Fibroblast of the conjunctiva (primary cell): ENCODE measurements around the gene SRPK3.

ENCODE experiments used
- DNase-seq: peaks from one replicate; pipeline ENCODE4 v3.0.0-alpha.2; 2010; ENCODE audit warnings: low read depth

SRPK3 gene

DNA sequence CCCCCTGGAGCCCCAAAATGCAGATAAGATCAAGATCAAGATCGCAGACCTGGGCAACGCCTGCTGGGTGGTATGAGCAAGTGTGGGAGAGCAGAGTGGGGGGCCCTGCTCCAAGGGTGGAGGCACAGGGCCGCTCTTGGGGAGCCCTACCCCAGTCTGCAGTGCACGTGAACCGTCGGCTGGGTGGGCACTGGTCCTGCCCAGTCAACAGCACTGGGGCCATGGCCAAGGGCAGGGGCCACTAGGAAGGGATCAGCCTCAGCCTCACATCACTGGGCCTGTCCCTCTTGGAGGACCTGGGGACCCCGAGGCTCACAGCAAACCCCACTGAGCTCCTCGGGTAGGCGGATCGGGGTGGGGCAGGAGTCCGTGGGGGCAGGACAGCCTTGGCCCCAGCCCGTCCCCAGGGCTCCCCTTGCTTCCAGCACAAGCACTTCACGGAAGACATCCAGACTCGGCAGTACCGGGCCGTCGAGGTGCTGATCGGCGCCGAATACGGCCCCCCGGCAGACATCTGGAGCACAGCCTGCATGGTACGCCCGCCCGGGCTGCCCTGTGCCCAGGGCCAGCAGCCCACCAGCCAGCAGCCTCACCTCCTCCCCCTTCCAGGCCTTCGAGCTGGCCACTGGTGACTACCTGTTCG is 3.6 kb downstream of the SRPK3 start:
- no peak for DNase-seq

DNA sequence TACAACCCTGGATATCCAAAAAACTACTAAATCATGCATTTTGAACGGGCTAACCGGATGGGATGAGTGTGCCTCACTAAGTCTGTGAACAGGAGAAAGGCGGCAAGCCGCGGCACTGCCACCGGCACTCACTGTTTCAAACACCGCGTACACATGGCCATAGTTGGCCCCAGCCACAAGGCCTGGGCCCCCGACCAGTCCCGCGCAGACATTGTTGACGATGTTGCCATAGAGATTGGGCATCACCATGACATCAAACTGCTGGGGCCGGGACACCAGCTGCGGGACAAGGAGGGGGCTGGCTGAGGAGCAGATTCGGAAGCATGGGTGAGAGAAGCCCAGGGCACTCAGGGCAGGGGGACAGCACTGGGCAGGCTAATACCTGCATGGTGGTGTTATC is 5.8 kb downstream of the SRPK3 start:
- DNase-seq = no peak

DNA sequence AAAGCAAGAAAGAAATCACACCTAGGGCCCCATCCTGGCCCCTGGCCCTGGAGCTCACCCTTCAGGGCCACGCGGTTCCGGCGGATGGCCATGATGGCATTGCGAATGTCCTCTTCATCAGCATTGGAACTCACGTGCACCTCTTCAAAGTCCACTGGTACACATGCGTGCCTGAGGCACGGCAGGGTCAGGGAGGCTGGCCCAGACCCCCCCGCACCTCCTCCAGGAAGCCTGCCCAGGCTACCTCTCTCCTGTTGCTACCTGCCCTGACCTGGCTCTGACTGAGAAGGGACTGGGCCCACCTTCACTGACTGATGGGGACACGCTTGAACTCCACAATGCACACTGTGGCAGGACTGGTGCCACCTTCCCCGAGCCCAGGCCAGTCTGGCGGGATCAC is 8.8 kb downstream of the SRPK3 start:
- DNase-seq = no peak

DNA sequence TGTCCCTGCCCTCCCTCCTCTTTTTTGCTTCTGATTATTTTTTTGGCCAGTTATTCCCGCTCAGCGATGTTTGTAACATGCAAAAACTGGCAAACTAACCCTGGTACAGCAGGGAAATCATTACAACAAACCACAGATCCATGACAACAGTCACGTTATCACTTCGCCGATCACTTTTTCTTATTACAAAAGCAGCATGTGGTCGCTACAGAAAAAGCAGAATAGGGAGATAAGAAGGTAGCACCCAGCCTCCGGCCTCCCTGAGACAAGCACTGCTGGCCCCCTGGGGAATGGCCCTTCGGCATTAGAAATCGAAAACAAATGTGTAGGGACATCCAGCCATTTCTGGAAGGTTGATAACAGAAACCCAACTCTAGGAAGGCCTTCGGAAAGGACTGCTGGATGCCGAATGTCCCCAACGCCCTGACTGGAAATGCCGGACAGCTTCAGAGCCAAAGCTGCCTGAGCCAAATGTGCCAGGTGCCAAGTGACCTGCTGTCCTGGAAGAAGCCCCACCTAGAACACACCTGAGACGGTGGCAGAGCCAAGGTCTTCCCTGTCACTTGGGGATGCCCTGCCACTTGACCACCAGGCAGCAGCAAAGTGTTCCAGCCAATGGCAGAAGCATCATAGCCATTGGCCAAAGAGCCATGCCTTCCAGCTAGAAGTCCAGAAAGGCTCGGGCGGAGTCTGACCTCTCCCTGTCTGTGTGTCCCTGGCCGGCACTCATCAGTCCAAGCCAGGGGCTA is 10.4 kb downstream of the SRPK3 start:
- no peak for DNase-seq

DNA sequence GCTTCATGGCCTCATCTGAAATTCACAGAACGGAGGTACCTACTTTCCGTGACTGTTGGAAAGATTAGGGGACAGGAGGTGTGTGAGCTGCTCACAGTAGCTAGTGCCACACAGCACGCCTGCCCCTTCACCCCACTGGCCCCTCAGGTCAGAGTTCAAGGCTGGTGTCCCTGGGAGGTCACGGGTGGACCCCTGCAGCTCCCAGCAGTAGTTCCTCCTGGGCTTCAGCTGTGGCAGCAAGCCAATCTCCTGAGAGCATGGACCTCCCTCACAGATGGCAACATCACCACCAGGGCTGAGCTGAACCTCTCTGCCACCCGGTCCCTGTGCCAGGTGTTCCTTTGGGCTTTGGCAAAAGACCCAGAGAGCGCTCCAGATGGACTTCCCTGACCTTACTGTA is 11.5 kb downstream of the SRPK3 start:
- DNase-seq = no peak

DNA sequence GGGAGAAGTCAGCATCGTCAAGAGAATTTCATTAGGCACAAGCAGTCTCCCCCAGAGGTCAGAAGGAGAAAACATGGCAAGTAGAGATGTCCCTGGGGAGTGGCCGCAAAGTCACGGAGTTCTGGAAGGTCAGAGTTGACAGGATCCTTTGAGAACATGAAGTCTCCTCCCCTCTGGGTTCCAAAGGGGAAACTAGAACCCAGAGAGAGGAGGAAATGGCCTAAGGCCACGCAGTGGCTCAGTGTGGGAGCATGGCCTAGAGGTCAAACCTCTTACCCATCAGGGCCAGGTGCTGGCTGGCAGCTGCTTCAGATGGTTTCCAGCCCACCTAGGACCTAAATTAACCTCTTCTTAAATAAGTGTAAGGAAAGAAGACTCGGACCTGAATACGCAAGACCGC is 12.4 kb downstream of the SRPK3 start:
- no peak for DNase-seq

DNA sequence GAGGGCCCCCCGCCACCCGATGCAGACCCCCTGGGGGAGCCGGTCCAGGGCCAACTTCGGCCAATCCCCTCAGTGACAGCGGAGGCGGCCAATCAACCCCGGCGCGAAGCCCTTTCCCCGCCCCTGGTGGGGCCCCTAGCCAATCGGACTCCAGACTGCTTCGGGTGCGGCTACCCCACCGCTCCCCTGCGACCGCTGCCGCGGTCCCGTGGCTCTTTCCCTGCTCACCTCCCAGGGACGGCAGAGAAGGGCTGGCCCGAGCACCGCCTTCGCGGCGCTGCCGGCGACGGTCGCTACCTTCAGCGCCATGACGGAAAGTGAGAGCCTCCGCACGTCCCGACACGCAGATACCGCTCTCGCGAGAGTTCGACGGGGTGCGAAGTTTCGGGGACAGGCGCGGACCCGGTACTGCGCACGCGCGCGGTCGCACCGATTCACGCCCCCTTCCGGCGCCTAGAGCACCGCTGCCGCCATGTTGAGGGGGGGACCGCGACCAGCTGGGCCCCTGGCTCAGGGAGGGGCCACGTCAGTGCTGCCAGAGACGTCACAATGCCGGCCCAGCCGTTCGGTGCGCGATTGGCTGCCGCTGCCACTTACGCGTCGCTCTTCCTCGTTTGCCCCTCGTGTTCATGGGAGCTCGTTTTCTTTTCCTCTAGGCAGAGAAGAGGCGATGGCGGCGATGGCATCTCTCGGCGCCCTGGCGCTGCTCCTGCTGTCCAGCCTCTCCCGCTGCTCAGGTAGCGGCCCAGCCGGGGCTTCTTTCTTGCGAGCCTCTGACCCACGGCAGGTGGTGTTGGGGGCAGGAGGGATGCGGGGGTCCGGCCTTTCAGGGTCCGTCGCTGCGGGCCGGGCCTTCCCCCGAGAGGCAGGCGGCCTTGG is 13.4 kb downstream of the SRPK3 start, which contains the start of the genes IDH3G and SSR4:
TSS of gene IDH3G (minus strand) at position 358 of the 879 bp plus-strand sequence. CDS start at position 309, 49 bp downstream.
TSS of gene SSR4 (plus strand) at position 651 of the 879 bp plus-strand sequence. CDS start at position 671, 20 bp downstream.
- DNase-seq = peak; percentile 94

DNA sequence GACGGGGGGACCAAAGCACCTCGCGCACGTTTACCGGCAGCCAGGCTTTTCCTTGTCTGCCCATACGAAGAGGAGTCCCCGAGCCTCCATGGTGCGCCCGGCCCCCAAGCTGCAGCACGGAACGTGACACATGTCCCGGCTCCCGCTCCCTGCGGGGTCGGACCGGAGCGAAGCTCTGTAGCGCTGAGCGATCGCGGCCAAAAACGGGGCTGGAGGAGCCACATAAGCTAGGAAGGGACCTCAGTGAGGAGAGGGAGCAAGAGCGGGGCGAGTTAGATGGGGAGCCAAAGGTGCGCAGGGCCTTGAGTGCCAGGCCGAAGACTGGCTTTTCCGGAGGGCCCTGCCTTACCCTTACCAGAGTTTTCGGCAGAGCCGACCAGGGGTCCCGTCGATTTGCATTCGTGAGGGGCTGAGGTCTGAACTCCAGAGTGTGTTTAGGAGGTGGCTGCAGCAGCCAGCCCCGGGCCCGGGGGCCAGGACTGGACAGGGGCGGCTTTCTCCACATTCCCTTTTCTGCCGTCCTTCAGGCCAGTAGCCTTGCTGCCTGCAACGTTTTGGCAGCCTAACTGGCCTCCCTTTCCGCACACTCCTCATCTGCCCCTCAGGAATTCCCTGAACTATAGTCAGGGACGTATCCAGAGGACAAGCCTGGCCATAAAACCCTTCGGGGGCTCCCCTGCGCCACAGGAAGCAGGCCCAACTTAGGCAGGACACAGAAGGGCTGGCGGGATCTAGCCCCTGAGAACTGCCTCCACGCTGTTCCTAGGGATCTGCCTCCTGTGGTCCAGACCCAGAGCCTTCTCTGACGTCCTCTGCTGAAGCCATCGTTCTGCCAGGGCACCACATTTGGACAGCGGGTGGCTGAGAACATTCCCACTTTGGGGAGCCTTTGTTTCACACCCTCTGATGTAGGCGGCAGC is 14.3 kb downstream of the SRPK3 start:
- no peak for DNase-seq

DNA sequence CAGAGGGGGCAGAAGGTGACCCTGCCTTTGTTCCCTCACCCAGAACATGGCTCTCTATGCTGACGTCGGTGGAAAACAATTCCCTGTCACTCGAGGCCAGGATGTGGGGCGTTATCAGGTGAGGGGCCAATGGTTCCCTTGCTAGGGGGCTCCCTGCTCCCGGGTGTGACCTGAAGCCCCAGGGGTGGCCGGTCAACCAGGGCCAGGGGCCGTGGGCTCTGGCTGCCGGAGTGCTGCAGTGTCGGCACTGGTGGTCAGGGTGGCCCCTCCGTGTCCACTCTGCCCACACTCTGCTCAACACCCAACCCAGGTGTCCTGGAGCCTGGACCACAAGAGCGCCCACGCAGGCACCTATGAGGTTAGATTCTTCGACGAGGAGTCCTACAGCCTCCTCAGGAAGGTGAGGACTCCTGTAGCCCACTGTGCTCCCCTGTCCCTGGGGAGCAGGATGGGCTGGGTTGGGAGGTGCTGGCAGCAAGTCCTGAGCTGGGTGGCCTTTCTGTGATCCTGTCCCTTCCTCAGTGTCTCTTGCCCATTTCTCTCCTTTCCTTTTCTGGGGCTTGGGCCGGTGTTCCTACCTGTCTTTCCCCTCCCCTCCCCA is 16.7 kb downstream of the SRPK3 start:
- DNase-seq = no peak

DNA sequence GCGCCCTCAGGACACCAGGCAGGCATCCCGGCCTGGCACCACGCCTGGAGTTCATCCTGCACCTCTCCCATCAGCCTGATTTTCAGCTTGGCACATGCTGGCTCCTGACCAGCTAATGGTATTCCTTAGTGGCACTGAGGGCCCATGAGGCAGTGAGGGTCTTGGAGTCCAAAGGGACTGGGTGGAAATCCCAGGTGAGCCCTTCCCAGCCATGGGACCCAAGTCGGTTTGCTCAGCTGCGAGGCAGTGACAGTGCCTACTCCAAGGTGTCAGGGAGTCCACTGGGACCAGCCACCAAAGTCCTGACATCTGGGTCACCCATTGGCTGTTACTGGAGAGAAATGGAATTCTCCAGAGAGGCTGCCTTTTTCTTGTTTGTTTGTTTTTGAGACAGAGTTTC is 18.5 kb downstream of the SRPK3 start:
- DNase-seq = no peak

DNA sequence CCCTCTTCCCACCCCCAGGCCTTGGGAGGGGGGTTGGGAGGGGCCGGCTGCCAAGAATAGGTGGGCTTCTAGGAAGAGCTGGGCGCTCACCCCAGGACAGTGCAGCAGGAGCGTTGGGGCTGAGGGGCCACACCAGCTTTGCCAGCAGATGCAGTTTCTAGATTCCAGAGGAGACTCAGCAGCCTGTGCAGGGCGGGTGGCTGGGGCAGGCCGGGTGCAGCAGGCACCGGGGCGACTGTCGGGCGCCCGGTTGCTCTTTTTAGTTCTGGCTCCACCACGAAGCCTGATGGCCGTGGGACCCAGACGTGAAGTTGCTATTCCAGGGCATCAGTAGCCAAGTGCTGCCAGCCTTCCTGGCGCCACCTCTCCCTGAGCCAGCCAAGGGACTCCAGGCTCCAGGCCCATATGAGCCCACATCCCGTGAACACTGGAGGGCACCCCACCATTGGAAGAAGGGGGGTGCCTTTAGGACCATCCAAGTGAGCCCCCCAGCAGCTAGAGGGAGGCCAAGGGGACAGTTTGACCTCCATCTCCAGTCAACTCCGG is 19.4 kb downstream of the SRPK3 start:
- DNase-seq = no peak

DNA sequence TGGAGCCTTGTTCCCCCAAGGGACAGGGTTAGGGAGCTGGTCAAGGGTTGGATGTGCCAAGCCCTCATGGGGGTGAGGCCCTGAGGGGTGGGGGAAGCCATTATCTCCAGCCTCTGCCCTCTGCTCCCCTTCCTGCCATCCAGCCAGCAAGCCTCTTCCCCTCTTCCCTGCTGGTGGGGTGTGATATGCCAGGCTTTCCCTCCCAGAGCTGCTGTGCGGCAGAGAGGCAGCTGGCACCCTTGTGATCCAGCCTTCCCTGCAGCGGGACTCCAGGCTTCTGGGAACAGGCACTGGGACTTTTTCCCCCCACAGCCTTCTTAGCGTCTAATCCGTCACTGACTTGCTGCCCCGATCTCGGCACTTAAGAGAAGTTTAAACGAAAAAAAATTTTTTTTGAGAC is 19.9 kb downstream of the SRPK3 start:
- DNase-seq = no peak

DNA sequence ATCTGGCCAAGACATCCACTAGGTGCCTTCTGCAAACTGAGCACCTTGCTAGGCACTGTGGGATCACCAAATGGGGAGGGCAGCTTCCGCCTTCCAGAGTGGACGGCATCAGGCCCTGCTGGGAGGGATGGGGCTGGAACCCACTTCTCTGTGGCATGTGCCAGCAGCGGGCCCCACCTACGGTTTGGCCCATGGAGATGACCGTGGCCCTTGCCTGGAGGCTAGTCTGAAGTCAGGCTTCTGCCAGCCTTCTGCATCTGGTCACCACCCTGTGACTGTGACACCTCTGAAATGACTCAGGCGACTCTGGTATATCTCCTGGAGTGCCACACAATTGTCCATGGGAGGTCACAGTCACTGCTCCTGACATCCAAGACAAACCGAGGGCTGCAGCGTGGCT is 20.8 kb downstream of the SRPK3 start:
- no peak for DNase-seq

DNA sequence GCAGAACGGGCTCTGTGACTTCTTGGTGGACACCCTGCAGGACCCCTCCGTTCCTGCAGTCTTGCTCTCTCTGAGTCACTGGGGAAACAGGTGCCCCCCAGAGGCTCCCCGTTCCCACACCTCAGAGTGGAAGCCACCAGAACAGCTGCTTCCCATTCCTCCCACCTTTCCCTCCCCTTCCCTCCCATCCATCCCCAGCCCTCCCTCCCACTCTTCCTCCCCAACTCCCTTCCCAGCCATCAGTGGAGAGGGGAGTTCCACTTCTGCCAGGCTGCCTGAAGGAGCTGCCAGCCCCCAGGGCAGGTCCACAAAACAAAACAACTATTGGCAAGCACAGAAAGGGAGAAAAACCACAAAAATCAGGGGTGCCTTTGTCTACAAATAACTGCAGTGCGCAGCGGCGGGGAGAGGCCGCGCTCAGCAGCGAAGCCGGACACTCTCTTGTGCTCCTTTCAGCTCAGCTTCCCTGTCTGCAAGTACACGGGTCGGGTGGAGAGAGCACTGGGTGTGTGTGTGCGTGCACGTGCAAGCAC is 21.7 kb downstream of the SRPK3 start:
- DNase-seq = no peak

DNA sequence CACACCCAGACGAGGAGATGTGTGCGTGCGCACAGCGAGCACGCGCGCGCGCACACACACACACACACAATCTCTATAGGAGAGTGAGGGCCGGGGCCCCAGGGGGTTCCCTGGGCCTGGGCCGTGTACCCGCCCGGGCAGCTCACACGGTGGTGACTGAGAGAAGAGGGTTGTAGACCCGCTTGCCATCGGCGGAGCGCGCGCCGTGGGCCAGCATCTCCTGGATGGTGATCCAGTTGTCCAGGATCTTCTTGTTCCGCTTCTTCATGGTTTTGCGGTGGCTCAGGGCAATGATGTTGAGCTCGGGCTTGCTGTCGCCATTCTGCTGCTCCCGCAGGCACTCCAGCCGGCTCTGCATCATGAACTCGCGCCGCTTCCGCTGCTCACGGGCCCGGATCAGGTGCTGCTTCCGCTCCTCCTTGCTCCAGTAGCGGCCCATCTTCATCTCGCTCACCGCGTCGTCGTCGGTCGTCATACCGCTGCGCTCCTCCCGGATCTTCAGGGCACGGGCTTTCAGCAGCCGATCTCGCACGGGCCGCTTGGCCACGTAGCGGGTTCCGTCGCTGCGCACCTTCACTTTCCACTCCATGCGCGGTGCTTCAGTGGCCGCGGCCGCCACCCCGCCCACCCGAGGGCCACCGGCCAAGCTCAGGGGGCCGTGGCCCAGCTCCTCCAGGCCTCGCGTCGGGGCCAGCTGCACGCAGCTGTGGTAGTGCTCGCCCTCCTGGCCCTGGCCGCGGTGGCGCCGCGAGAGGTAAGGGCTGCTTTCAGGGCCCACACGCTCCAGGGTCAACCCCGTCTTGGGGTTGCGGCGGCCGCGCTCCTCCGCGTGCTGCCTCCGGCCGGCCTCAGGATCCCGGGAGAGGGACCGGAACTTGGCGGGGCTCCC is 22.6 kb downstream of the SRPK3 start:
- DNase-seq = no peak

DNA sequence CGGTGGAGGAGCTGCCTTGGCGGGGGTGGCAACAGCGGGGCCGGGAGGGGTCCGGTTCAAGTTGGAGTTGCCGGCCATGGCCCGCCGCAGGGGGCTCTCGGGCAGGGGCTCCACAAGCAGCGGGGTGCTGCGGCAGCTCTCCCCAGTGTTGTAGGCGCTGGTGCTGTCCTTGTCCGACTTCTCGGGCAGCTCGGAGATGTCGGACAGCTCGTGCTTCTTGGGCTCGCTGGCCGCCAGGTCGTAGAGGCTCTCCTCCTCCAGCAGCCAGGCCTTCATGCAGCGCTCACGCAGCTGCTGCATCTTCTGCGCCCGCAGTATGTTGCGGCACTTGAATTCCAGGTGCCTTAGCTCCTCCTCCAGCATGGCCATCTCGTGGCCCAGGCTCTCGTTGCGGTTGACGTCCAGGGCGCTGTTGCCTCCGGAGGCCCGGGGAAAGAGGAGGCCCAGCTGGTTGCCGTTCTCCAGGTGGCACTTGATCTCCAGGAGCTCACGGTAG is 23.3 kb downstream of the SRPK3 start:
- no peak for DNase-seq

DNA sequence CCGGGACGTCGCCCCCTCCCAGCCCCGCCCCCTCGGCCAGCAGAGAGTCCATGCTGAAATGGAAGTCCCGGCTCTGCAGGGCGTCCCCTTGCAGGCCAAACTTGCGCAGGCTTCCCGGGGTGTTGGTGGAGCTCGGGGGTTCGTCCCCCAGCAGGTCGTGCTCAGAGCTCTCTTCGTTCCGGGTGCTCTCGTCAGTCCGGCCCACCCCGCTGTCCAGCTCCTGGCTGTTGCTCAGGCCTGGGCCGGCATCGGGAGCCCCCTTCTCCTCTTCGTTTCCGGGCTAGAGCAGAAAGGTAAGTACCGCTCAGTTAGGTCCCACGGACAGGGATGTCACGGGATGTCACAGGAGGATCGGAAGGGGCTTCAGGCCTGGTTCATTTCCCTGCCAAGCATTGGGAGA is 23.8 kb downstream of the SRPK3 start:
- no peak for DNase-seq

DNA sequence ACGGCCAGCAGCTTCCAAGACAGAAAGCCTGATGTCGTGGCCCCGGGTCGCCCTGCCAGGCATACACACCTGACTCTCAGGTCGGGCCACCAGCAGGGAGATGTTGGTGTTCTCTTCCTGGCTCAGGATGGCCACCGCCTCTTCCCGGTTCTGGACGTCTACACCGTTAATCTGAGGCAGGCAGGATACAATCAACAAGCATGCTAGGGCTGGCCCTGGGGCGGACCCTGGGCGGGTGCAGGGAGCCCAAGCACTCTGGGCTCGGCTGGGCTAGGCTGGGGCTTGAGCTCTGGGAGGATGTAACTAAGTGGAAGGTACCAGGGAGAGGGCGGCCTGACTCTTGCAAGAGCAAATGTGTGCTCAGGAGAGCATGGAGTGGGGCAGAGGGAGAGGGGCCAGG is 24.6 kb downstream of the SRPK3 start:
- no peak for DNase-seq

DNA sequence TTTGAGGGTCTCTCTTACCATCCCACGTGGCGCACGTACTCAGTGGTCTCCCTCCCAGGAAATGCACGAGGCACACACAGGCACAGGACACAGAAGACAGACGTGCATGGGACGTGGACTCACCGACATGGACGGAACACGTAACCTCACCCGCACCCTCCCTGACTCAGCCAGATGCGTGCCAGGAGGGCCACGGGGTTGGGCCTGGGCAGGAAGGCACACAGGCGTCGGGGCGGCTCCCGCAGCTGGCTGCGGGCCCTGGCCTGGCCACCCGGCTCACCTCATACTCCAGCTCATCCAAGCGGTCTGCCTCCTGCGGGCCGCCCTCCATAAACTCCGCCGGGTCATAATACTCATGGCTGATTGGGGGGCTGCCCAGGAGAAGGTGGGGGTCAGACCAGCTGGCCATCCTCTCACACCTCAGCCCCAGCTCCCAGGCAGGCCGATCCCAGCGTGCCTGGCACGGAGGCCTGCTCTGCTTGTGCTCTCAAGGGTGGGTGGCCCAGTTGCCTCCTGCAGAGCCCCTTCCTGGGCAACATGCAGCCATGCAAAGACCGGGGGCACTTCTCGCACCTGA is 26.2 kb downstream of the SRPK3 start:
- DNase-seq = no peak
